ENCODE results near the gene SLX4IP.

SLX4IP gene

DNA sequence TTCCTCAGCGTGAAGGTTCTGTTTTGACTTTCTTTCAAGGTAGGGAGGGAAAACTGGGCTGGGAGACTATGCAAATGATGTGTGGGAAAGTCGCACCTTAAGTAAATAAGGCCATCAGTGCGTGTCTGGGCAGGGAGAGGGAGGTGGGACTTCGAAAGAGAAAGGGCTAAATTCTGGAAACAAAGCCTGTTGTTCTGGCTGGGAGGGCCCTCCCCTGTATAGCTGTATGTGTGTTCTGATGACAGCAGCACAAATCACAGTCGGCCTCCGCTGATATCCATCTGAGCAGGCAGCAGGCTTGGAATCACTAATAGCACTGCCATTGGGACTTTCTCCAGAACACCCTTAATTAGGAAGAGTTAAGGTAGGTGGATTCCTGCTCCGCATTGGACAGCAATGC, 219.5 kb downstream of the SLX4IP start:
- peak; percentile 62 for DNase-seq

GRCh38 chr20:10655720-10656669, 220.9 kb downstream of the SLX4IP start:
- no peak for DNase-seq

DNA sequence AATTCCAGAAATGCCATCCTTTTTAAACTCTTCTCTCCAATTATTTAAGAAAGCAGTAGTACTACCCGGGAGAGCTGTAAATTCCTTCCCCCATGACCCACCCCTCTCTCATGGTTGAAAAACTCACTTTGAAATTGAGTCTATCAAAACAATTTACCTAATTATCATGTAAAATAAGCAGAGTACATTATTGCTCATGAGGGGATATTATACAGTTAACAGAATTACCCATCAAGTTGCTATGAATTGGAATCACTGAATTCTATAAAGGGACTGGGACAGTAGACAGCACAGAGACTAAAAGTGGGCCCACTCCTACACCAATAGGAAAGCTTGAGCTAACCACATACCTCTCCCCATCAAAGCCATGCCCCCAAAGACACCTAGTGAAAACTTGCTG, 222.3 kb downstream of the SLX4IP start:
- no peak for DNase-seq

- DNase-seq: no peak
These were observed 223.1 kb downstream of the SLX4IP start for GRCh38 chr20:10658051-10658823.

- DNase-seq: no peak
These were observed 223.9 kb downstream of the SLX4IP start for GRCh38 chr20:10658876-10659632.

DNA sequence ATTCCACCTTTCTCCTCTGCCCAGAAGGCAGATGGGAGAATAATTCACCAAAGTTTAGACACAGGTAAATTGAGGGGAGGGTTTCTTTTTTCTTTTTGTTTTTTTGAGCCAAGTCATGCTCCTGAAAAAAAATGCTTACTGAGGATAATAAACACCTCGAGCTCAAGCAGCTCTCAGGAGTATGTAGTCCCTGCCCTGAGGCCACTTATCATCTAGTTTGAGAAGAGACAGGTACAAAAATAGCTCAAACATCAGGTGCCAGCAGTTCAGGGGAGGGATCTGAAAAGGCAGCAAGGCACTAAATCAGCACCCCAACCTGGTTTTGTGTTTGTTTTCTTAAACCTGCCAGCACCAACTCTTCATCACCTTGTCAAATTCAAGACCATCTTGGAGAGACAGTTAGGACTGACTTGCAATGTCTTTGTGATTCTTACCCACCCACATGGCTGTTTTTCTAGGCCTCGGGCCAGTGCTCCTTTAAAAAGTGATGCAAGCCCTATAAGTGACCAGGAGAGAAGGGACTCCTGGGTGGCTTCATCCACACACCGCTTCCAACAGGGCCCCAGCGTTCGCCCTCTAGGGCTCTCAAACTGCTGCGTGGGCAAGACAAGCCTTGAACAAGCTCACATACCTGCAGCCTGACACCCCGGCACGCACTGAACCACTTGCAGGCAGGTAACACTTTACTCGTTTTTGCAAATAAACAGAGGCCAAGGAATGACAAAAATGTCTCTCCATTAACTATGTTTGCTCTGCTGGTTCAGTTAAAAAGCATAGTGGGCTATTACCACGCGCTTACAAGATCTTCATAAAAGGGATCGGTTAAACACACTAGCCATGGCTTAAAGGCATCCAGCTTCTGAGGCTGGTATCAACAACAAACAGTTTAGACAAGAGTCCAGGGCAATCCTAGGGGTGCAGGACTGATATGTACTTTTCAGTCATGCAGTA, 224.8 kb downstream of the SLX4IP start:
- no peak for DNase-seq

DNA sequence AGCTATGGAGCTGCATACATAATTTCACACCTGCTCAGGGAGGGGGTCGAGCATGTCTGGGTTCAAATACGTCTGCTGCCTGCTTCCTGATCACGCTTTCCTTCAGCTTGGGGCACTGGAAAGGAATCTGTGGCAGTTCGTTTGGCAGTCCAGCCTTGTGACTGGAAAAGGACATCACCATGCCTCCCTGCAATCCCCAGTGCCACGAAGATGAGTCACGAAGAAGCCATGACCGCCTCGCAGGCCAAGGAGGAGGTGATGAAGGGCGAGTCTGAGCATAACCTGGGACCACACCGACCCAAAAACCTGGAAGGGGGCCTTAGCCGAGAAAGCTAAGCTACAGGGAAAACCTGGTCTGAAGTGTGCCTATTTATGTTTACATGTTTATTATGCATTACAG, 225.6 kb downstream of the SLX4IP start:
- DNase-seq: no peak

DNA sequence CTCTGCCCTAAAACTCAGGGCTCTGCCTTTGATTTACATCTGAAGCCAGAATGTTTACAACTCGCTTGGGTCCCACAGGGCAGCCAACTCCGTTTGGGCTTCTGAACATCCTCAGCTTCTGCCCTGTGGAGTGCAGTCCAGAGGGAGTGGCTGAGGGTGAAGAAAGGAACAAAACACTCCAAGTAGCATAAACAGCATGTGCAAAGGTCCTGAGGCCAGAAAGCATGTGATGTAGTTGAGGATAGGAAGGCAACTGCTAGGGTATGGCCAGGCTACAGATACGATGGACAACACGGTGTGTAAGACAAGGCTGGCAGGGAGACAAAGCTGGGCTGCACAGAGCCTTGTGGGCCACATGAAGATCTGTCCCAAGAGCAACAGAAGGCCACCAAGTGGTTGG, 226.2 kb downstream of the SLX4IP start:
- DNase-seq: no peak

- DNase-seq: no peak
These were observed 227.0 kb downstream of the SLX4IP start for GRCh38 chr20:10662151-10662550.

DNA sequence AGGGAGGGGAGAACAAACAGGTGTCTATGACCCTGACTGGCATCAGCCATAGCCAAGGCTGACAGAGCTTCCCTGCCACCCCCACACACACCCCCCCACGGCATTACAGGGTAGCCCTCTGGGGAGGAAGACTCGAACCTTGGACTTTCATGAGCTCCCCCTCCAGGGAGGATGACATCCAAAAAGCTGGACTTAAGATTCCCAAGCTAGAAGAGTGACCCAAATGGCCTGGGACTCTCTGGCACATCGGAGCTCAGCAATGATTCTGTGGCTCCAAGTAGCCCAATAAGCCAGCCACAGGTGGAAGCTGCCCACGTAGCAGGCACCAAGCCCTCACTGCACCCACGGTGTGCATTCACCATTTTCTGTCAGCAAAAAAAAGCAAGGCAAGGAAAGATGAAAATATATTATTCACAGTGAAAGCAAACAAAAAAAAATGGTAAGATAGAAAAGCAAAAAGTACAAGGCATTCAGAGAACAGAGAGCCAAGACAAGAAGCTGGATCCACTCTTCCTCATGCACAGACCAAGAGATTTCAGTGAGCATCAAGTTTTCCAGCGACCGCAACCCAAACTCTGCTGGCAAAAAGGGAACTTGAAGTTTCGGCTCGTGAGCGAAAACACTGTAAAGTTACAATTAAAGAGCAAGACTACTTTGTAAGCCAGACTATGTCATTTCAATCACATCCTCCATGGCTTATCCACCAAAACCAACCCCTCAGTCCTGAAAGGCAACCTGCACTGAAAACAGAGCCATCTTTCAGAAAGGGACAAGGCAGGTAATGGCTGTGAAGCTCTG, 227.8 kb downstream of the SLX4IP start:
- no peak for DNase-seq

GRCh38 chr20:10663756-10664155, 228.7 kb downstream of the SLX4IP start:
- DNase-seq: no peak

DNA sequence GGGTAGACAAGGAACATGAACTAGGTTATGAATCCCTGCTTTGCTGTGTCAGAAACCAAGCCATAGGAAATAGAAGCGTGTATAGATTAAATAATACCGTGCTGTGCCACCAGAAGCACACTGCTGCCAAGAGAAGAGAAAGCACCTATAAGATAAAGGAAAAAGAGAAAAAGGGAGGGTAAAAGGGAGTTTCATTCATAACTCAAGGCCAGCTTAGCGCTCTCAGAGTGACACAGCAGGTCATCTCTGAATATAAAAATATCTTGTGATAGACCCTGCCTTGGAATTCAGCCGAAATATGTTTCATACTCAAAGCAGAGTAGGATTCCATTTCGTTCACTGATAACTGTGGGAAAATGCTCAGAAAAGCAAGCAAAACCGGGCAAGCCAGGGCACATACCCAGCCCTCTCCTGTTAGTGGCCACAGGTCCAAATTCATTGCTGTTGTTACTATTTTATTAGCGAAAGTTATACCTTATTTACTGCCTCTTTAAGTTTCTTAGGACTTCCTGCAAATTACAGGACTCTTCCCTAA, 230.0 kb downstream of the SLX4IP start:
- peak; percentile 58 for DNase-seq

- DNase-seq: no peak
These were observed 230.7 kb downstream of the SLX4IP start for GRCh38 chr20:10665791-10666190.

DNA sequence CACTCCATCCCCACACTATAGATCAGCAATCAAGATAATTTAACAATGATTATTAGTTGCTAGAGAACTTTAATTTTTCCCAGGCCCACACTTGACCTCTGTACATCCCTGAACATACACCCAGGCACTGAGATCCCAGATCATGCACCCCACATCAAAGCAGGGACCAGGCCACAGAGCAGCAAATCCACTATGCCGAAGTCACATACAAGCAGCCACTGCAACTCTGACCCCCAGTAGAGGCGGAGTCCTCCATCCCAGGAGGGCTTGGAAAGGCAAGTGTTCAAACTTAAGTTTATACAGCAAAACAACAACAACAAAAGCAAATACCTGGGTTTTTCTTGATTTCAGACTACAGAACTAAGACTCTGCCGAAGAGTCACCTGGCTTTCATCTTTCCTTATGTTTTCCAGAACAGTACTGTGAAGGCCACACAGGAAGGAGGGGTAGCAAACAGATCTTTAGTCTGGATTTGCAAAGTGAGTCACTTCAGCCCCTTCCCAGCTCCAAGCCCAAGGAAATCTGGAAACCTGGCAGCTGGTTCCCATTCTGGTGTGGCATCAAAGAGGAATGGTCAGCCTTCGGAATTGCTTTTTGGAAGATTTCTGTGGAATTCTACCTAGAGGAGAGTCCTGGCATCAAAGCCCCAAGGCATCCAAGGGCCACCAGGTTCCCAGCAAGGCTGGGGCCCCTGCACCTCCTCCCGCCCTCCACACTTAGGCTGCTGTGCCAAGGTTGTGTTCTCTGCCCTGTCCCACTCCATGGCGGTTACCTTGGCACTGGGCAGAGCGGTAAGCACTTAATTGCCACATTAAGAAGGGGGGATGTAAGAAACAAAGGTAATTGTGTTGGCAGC, 231.3 kb downstream of the SLX4IP start:
- DNase-seq: no peak

- no peak for DNase-seq
These were observed 231.9 kb downstream of the SLX4IP start for GRCh38 chr20:10667077-10667401.

GRCh38 chr20:10667560-10668167, 232.6 kb downstream of the SLX4IP start:
- peak; percentile 43 for DNase-seq

GRCh38 chr20:10668677-10669368, 233.7 kb downstream of the SLX4IP start:
- no peak for DNase-seq

DNA sequence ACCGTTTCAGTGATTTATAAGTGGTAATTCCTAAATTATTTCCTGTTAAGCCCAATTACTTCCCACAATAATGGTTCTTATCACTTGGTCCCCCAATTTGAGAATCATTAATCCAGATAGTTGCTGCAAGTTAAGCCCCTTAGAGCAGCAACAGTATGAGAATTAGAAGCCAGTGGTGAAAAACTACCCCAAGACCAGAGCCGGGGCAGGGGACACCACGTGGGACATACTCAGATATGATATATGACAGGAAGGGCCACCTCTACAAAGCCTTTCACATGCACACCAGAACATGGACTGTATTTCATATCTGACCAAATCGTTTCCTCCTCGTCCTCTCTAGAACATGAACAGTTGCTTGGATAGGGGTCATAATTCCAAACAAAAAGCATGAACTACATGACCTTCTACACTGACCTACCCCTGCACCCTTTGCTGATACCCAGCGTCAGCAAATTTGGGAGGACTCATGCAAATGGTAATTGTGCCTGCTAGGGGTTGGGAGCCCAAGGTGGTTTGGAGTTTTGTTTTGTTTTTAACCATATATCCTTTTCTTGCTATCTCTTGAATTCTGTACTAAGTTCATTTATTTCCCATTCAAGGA, 234.8 kb downstream of the SLX4IP start:
- no peak for DNase-seq
